ENCODE measurements around the gene TRERF1.
"Not testable (repeated sequence)": the region's sequence is repeated elsewhere in the genome, so short reads cannot be mapped to it uniquely, and the experiment has no call there.

Gene TRERF1

DNA sequence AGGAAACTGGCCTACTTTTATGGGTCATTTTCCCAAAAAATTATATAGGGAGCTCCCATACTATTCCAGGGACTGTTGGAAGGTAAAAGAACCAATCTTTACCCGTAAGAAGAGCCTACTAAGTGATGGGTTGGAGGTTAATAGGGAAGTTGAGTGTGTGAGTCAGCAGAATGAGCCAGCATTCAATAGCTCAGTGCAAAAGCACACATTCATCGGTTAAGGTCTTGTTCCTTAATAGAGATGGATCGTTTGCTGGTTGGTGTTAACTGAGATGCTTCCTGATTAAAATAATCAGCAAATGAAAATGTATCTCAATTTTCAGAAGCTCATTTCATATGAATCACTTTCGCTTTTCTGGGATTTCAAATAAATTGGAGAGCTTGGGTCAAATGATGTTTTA lies 118.8 kb downstream of the TRERF1 start:
- DNase-seq = no peak

- no peak for DNase-seq
Measured at GRCh38 chr6:42331019-42331418, 120.7 kb downstream of the TRERF1 start.

DNA sequence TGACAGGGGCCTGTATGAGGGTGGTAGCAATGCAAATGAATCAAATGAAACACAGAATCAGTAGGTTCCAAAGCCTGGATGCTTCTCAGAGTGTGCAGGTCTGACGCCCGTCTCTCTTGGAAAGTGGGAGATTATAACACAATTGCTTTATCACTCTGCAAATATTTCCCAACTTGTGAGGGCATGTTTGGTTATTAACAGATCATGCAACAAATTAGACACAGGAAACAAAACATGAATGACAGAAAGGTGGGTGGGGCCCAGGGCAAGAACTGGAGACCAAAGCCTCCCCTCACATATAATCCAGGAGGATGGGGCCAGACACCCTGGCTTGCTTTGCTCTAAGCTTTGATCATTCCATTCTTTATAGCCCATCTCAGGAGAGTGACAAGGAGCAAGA lies 125.5 kb downstream of the TRERF1 start:
- no peak for DNase-seq

GRCh38 chr6:42324656-42325324 lies 126.9 kb downstream of the TRERF1 start:
- DNase-seq = not testable (repeated sequence)

DNA sequence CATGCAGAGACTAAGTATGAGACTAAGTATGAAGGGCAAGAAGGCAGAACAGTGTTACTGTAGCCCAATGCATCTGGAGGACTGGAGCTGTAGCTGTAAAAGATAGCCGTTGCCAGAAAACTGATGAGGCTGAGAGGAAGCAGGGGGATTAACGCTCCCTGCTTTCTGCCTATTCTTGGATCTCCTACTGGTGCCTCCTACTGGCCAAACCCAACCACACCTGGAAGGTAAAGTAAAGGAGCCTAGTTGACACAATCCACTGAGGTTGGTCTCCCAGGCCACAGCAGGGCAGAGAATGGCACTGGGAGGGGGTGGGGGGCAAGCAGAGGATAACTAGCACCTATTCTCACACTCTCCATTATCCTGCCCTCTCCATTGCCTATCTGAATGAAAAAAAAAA lies 129.1 kb downstream of the TRERF1 start:
- DNase-seq = no peak

DNA sequence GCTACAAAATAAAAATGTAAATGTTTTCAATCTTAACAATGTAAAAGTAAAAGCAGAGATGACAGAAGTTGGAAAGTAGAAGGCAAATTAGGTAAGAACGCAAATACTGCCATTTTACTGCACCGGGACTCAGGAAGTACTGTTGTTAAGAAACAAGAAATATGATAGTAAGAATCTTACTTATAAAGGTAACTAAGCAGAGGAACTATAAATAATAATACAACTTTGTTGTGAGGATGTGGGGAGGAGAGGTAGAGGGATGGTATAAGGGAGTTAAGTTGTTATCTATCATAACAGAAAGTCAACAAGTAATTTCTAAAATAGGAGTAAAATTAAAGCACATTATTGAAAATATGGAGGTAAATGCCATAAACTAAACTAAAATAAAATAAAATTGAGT lies 129.8 kb downstream of the TRERF1 start:
- DNase-seq = no peak

DNA sequence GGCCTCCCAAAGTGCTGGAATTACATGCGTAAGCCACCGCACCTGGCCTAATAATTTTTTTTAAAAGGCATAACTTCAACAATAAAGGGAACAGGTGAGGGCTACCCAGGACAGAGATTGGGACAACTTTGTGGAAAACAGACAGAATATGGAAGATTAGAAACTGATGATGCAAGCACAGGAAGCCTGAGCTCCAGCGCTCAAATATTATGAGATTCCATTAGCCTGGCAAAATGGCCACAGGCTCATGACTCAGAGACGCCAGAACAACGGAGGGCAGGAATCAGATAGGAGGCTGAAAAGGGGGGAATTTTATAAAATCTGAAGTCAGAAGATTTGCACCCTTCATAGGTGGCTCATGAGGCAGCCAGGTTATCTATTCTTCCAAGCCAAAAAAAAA lies 131.0 kb downstream of the TRERF1 start:
- DNase-seq = no peak

DNA sequence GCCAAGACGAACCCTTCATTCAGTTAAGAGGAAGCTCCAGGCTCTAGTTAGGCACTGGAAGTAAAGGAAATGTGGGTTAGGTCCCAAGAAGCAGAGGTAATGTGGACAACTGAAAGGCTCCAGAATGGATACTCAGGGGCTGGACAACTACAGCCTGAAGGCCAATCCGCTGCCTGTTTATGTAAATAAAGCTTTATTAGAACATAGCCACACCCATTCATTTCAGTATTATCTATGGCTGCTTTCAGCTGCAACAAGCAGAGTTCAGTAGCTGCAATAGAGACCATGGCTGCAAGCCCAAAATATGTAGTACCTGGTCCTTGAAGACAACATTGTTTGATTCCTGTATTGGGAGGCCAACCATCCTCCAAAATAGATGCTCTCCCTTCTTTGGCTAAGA lies 133.2 kb downstream of the TRERF1 start:
- DNase-seq = no peak

DNA sequence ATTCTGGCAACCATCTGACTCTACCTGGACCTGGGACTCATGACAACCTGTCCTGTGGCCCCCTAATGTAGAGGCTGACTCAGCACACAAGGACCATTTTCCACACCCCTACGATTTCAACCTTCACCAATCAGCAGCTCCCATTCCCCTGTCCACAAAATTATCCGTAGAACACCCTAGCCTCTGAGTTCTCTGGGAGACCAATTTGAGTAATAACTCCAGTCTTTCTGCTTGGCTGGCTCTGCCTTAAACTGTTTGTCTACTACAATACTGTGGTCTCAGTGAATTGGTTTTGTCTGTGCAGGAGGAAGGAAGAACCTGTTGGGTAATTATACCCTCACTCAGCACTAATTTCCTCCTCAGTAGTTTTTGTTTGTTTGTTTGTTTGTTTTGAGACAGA lies 134.7 kb downstream of the TRERF1 start:
- DNase-seq = no peak

DNA sequence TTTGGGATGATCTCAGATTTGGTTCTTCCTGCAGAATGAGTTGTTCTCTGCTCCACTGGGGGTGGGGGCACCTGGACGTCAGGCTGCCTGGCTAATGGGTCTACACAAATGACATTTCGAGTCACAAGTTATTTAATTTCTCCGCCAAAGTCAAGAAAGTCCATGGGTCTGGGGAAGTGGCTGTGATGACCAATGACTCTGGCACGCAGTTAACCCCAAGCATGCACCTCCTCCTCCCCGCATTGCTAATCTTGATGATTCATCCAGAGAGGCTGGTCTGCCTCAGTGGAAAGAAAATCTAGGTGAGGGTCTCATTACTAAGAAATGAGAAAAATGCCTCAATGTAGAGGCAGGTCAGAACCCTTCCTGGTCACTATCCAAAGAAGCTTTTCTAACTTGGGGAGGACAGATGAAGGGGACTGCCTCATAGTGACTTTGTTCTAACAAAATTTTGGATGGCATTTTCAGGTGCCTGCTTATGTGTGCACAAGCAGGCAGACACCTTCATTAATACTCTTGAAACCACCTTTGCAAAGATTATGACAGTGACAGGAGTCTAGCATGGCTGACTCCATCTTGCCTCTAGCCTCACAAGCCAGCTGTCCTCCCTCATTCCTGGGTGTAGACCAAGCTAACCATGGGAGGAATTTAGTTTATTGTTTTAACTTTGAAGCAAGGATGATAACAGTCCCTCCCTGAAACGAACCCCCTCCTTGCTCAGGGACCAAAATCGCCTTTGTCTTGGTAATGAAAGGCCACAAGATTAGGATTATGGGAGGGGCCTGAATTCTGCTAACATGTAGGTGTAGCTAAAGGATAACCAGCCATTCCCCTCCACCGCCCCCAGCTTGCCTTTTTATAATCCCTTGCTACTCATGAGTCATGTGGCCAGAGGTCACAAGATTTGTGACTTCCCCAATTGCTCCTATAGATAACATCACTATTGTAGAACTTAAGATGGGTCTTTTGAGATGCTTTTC lies 135.4 kb downstream of the TRERF1 start:
- no peak for DNase-seq

GRCh38 chr6:42315259-42315990 lies 136.3 kb downstream of the TRERF1 start:
- no peak for DNase-seq

DNA sequence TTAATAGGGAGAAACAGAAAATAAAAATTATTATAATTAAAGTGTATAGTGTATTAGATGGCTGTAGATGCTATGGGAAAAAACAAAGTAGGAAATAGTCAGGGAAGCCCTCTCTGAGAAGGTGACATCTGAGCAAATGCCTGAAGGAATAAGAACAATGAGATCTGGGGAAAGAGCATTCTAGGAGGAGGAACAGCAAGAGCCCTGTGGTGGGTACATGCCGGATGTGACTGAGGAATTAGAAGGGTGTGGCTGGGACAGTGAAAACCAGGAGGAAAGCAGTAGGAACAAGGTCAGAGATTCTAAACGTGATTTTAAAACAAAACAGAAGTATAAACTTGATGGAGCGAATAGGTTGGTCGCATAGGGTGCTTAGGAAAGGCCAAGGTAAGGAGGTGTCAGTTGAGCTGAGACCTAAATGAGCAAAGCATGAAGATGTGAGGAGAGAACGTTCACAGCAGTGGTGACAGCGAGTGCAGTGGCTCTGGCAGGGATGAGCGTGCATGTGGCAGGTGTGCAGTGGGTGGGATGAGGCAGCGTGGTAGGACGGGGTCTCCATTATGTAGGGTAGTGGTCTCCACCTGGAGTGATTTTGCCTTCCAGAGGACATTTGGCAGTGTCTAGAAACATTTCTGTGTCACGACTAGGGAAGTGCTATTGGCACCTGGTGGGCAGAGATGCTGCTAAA lies 137.0 kb downstream of the TRERF1 start:
- DNase-seq = no peak

DNA sequence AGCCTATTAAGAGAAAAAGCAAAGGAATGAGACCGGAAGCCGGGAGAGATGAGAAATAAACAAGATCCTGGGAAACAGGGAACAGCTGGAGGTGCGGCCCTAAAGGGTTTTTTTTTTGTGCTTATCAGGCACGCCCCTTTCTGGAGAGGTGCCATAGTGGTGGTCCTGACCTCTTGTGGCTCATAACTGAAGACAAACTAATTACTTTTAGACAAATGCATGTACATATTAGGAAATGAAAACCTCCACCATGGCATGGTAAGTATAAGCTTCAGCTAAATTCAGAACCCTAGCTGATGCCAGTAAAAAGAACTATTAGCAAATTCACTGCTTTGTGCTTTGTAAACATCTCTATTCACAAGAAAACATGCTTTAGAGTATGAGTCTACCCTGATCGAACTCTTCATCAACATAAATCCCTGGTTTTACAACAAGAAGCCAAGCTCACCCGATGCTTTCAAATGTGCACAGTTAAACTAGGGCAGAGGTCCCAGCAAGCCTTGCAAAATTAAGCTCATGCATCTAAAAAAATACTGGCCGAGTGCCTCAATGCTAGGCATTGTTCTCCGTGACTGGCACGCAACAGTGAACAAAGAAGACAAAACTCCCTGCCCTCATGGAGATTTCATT lies 137.7 kb downstream of the TRERF1 start:
- DNase-seq = no peak

DNA sequence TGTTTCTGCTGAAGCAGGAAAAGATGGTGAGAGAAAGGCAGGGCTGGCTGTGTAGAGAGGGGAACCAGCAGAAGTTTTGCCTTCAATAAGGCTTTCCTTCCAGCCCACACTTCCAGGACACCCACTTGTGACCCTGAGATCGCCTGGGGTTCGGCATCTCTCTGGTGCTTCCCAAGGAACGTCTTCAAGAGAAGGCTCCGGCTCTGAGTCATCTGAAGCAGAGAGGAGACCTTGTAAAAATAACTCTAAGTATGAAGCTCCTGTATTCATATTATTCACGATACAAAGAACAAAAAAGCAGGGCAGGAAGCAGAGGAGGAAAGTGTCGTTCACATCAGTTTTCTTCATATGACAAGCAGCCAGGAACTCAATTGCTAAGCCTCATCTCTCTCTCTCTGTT lies 138.7 kb downstream of the TRERF1 start:
- no peak for DNase-seq

DNA sequence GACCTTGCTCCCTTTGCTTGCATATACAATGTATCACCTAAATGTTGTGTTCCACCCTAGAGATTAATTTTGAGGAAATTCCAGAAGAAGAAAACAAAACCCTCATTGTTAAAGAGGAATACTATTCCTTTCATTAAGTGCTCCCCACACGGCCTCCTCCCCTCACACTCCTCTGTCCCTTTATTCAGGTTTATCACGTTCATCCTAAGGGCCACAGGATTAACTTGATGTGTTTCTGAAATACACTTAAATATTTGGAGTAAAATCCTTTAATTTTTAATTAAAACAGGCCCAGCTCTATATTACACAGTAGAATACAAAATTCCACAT lies 144.6 kb downstream of the TRERF1 start:
- DNase-seq = no peak

DNA sequence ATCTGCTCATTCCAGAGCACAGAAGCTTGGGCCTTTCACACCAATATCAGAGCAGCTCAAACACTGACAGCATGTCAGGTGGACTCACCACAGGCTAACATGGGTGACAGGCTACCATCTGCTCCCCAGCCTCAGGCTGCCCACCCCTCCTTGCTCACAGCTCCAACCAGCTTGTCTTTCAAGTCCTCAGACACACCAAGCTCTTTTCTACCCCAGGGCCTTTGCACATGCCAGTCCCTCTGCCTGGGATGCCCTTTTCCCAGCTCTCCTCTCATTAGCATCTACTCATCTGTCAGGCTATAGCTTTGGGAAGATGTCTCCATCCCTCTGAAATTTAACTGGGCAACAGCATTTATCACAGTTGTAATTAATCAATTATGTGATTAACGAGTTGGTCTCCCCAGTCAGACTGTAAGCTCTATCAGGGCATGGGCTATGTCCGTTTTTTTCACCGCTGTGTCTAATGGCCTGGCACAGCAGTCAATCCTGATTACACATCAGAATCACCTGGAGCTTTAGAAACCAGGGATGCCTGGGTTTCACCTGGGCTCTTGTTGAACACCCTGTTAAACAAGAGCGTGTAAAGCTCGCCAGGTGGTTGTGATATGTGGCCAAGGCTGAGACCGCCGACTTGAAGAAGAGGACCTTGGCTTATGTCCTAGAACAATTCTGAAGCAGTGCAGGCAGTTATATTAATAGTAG lies 145.1 kb downstream of the TRERF1 start:
- no peak for DNase-seq

DNA sequence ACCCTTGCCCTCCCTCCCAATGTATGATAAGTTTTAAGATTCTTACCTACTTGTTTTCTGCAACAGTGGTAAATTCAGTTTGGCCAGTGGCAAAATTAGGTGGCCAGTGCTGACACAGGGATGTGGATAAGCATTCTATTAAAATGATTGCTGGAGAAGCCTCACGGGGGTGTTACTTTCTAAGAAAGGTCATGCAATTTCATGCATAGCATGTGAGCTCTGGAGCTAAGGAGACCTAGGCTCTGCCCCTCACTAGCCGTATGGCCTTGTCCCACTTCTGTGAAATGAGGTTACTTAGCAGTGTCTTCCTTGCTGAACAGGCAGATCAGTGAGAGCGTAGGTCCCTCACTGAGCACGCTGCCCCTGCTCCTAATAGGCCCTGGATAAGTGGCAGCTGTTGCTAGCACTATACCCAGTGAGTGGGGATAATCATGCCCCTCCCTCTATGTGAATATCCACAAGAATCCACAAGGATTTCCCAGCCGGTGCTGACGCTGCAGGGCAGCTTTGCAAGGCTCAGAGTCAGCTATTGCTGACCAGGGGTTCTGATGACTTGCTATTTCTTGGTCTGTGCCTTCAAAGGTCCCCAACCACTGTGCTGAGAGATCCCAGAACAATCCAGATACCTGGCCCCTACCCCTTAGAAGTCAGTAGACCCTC lies 147.5 kb downstream of the TRERF1 start:
- no peak for DNase-seq

DNA sequence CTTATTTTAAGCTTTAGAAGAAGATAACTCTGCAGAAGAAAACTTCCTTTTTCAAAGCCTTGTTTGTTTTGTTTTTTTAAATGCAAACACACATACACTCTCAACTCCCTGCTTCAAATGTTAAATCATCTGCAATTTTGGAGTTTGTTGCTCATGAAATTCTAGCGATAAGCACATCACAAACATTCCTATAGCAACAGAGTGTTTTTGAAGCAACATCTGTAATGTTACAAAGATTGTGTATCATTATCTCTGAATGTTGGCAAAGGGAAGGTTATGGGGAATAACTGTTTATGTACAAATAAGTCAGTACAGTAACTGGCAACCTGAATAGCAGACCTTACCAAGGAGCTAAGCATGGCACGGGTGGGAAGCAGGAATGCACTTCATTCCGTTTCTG lies 149.3 kb downstream of the TRERF1 start:
- DNase-seq = no peak

GRCh38 chr6:42301986-42302385 lies 149.7 kb downstream of the TRERF1 start:
- DNase-seq = no peak

DNA sequence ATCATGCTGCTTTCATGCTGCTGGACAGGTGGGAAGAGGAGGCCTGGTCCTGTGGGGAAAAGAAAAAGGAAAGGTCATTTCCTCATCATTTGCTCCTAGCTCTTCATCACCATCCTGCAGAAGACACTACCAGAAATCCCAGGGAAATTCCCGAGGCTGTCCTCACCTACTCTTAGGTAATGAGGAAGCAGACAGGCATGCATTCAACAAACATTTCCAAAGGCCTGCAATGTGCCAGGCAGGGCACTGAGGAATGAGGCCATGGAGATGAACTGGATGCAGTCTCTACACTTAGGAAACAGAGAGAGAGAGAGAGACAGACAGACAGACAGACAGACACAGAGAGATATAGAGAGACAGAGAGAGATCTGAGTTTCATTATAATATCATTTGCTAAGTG lies 151.0 kb downstream of the TRERF1 start:
- no peak for DNase-seq

GRCh38 chr6:42300185-42300584 lies 151.5 kb downstream of the TRERF1 start:
- no peak for DNase-seq

Measured in CD4-positive, alpha-beta T cell treated with Interleukin-6 for 4 hours (primary cell).